MM.1S (cell line): ENCODE data around the gene FAM216B.

Source experiments
- DNase-seq: peaks from one replicate; pipeline ENCODE4 v3.0.0-alpha.2; 2015
- H2AFZ ChIP-seq: fragments of 300-600 bp; sonication (generic); 2 replicates; pipeline ENCODE4 v1.6.0; 2016; ENCODE audit warnings: antibody characterized with exemption, low read length
- H3F3A ChIP-seq: fragments of 300-600 bp; sonication (generic); 2 replicates; pipeline ENCODE4 v1.6.1; 2016; ENCODE audit warnings: mild to moderate bottlenecking, antibody characterized with exemption, low read length, moderate library complexity, mixed read lengths; ENCODE audit not compliant: insufficient read depth
- H3K27ac ChIP-seq: fragments of 300-600 bp; sonication (generic); 2 replicates; pipeline ENCODE4 v1.5.1; 2016; ENCODE audit warnings: mild to moderate bottlenecking, low read length
- H3K27me3 ChIP-seq: fragments of 300-600 bp; sonication (generic); replicated peaks from 2 replicates; pipeline ENCODE4 v1.6.0; 2016; ENCODE audit warnings: low read length; ENCODE audit not compliant: insufficient read depth
- H3K36me3 ChIP-seq: fragments of 300-600 bp; sonication (generic); replicated peaks from 2 replicates; pipeline ENCODE4 v1.6.1; 2016; ENCODE audit warnings: mild to moderate bottlenecking, low read length, mixed read lengths; ENCODE audit not compliant: insufficient read depth
- H3K4me1 ChIP-seq: fragments of 300-600 bp; sonication (generic); 2 replicates; pipeline ENCODE4 v1.6.1; 2016; ENCODE audit warnings: low read length, mixed read lengths
- H3K4me2 ChIP-seq: fragments of 300-600 bp; sonication (generic); 2 replicates; pipeline ENCODE4 v1.6.0; 2016; ENCODE audit warnings: low read depth, low read length
- H3K4me3 ChIP-seq: fragments of 300-600 bp; sonication (generic); 2 replicates; pipeline ENCODE4 v1.5.1; 2016; ENCODE audit warnings: low read length, mixed read lengths
- H3K79me2 ChIP-seq: fragments of 300-600 bp; sonication (generic); 2 replicates; pipeline ENCODE4 v1.6.1; 2016; ENCODE audit warnings: mixed run types, low read length, mixed read lengths
- H3K9ac ChIP-seq: fragments of 300-600 bp; sonication (generic); 2 replicates; pipeline ENCODE4 v1.6.1; 2016; ENCODE audit warnings: low read length, mixed read lengths
- H3K9me2 ChIP-seq: fragments of 300-600 bp; sonication (generic); replicated peaks from 2 replicates; pipeline ENCODE4 v1.6.1; 2016; ENCODE audit warnings: mild to moderate bottlenecking, low read length, mixed read lengths; ENCODE audit not compliant: insufficient read depth
- H3K9me3 ChIP-seq: fragments of 300-600 bp; sonication (generic); replicated peaks from 2 replicates; pipeline ENCODE4 v1.6.1; 2016; ENCODE audit warnings: mild to moderate bottlenecking, low read length, mixed read lengths; ENCODE audit not compliant: insufficient read depth
- H4K20me1 ChIP-seq: fragments of 300-600 bp; sonication (generic); 2 replicates; pipeline ENCODE4 v1.6.1; 2016; ENCODE audit warnings: mild to moderate bottlenecking, low read length, moderate library complexity, mixed read lengths; ENCODE audit not compliant: insufficient read depth
- CTCF ChIP-seq: fragments of 300-600 bp; sonication (generic); IDR thresholded peaks from 2 replicates; pipeline ENCODE4 v1.5.1; 2016; ENCODE audit warnings: antibody characterized with exemption, low read length, mixed read lengths
- EZH2 ChIP-seq: fragments of 300-600 bp; sonication (generic); optimal IDR thresholded peaks from 2 replicates; pipeline ENCODE3; 2017; ENCODE audit warnings: low read depth, mild to moderate bottlenecking, antibody characterized with exemption, low read length, mixed read lengths
- EZH2phosphoT487 ChIP-seq: fragments of 300-600 bp; sonication (generic); IDR thresholded peaks from 2 replicates; pipeline ENCODE4 v1.6.1; 2018; ENCODE audit warnings: antibody characterized with exemption, low read length

FAM216B gene

GRCh38 chr13:42751693-42752092, 29.7 kb upstream of the FAM216B start:
- Histone ChIP-seq H3K4me2 (no peak overlapping the region), H3K4me1 (no peaks in the 10 kb centered on the region), H3K4me3 (no peak overlapping the region), H3K9ac (no peak overlapping the region), H3K9me2 (no peaks in the 10 kb centered on the region), H2AFZ (no peak overlapping the region), H4K20me1 (no peaks in the 10 kb centered on the region), H3F3A (no peaks in the 10 kb centered on the region), H3K79me2 (no peaks in the 10 kb centered on the region), H3K9me3 (no peaks in the 10 kb centered on the region), H3K36me3 (no peaks in the 10 kb centered on the region), H3K27ac (no peak overlapping the region), H3K27me3 (no peaks in the 10 kb centered on the region)
- no peak for DNase-seq
- TF ChIP-seq EZH2phosphoT487 = no peak
- TF ChIP-seq EZH2 = no peak
- TF ChIP-seq CTCF = no peak

DNA sequence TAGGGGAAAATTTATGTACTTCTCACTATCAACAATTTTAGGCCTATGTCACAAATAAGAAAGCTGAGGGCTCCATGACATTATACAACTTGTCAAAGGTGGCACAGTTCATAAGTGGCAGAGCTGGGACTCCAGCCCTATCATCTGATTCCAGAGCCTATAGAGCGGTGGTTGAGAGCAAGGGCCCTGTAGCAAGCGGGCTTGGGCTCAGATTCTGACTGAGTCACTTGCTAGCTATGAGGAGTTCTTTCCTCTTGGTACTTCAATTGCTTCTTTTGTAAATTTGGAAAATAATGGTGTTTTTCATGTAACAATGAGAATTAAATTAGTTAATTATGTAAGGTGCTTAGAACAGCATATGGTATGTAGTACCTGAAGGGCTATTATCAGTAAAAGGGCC, 28.7 kb upstream of the FAM216B start:
- Histone ChIP-seq H3K9me3 (no peaks in the 10 kb centered on the region), H3F3A (no peaks in the 10 kb centered on the region), H3K4me2 (no peak overlapping the region), H2AFZ (no peak overlapping the region), H3K79me2 (no peaks in the 10 kb centered on the region), H3K36me3 (no peaks in the 10 kb centered on the region), H3K9ac (no peak overlapping the region), H3K27me3 (no peaks in the 10 kb centered on the region), H4K20me1 (no peaks in the 10 kb centered on the region), H3K9me2 (no peaks in the 10 kb centered on the region), H3K4me1 (no peaks in the 10 kb centered on the region), H3K4me3 (no peak overlapping the region), H3K27ac (no peak overlapping the region)
- no peak for DNase-seq
- no peak for TF ChIP-seq EZH2phosphoT487
- TF ChIP-seq CTCF = no peak
- no peak for TF ChIP-seq EZH2

GRCh38 chr13:42753697-42754096, 27.7 kb upstream of the FAM216B start:
- no peaks in the 10 kb centered on the region for H3K79me2 ChIP-seq
- no peaks in the 10 kb centered on the region for H4K20me1 ChIP-seq
- no peaks in the 10 kb centered on the region for H3K27me3 ChIP-seq
- no peaks in the 10 kb centered on the region for H3K9me2 ChIP-seq
- no peak overlapping the region for H3K4me3 ChIP-seq
- H3K4me1 ChIP-seq = no peaks in the 10 kb centered on the region
- no peaks in the 10 kb centered on the region for H3K36me3 ChIP-seq
- DNase-seq = no peak
- H3K4me2 ChIP-seq = no peak overlapping the region
- H3K9me3 ChIP-seq = no peaks in the 10 kb centered on the region
- no peak for TF ChIP-seq CTCF
- no peak overlapping the region for H3K9ac ChIP-seq
- no peak overlapping the region for H2AFZ ChIP-seq
- H3K27ac ChIP-seq = no peak overlapping the region
- no peaks in the 10 kb centered on the region for H3F3A ChIP-seq
